ENCODE measurements around the gene AGPS. TPM values are rescaled to one million over a fixed set of nuclear protein-coding genes. Genes with fewer than 3 reads are reported as not detected.

Gene AGPS
- total RNA-seq, 1 experiment from 2014 or later = 60.9 TPM

DNA sequence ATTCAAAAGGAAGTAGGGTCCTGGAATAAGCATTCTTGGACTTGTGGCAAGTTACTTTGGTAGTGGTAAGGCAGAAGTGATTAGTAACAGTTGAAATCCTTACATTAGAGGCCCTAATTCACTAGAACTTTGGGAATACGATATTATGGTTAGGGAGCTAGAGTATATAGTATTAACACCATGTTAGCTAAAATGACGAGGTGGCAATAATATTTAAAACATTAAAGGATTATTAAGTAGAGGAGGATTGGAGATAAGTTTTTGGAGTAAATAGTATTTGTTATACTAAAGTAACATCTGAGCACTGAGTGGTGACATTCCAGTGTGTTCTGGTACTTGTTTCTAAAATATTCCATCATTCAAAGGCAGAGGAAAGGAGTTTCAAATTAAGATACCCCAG lies 91.0 kb downstream of the AGPS start:
- TF ChIP-seq, protein P1, sequence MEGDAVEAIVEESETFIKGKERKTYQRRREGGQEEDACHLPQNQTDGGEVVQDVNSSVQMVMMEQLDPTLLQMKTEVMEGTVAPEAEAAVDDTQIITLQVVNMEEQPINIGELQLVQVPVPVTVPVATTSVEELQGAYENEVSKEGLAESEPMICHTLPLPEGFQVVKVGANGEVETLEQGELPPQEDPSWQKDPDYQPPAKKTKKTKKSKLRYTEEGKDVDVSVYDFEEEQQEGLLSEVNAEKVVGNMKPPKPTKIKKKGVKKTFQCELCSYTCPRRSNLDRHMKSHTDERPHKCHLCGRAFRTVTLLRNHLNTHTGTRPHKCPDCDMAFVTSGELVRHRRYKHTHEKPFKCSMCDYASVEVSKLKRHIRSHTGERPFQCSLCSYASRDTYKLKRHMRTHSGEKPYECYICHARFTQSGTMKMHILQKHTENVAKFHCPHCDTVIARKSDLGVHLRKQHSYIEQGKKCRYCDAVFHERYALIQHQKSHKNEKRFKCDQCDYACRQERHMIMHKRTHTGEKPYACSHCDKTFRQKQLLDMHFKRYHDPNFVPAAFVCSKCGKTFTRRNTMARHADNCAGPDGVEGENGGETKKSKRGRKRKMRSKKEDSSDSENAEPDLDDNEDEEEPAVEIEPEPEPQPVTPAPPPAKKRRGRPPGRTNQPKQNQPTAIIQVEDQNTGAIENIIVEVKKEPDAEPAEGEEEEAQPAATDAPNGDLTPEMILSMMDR (conservative IDR thresholded peaks at IDR 0.05) = no peak
- Histone ChIP-seq H3K79me1 (ENCODE audit: insufficient read depth, low read depth, low read length, poor library complexity, severe bottlenecking) (no peaks in the 10 kb centered on the region), H2BK15ac (ENCODE audit: low read depth, low read length) (no peak overlapping the region), H3K23ac (ENCODE audit: insufficient read length, low read depth, low read length) (no peak overlapping the region), H4K8ac (replicated peaks; ENCODE audit: insufficient read length, low read depth, low read length) (no peak overlapping the region), H3K56ac (ENCODE audit: insufficient read length, low read depth, low read length) (no peak overlapping the region), H4K91ac (ENCODE audit: insufficient read length, low read depth, low read length) (no peak overlapping the region), H4K5ac (ENCODE audit: insufficient read length, low read depth, low read length) (no peak overlapping the region), H2BK5ac (ENCODE audit: insufficient read length, low read length) (no peak overlapping the region), H2BK120ac (ENCODE audit: low read depth, low read length, poor library complexity, severe bottlenecking) (no peak overlapping the region), H3T11ph (ENCODE audit: low read length) (no peak overlapping the region), H3K4me2 (ENCODE audit: insufficient read depth, insufficient read length, low read length) (no peak overlapping the region), H3K18ac (ENCODE audit: insufficient read length, low read depth, low read length) (no peak overlapping the region), H3K14ac (ENCODE audit: insufficient read depth, low read length) (no peak overlapping the region), H4K20me1 (ENCODE audit: control insufficient read depth, insufficient read depth, insufficient read length) (no peaks in the 10 kb centered on the region), H3K4me1 (ENCODE audit: insufficient read depth, low read length) (no peaks in the 10 kb centered on the region), H2BK20ac (ENCODE audit: low read depth, low read length, poor library complexity, severe bottlenecking) (no peak overlapping the region), H3K79me2 (ENCODE audit: insufficient read depth, low read length) (no peaks in the 10 kb centered on the region), H2BK12ac (ENCODE audit: insufficient read length, low read depth, low read length) (no peak overlapping the region), H3K9me3 (ENCODE audit: control insufficient read depth, low read depth, low read length) (no peaks in the 10 kb centered on the region), H3K4ac (ENCODE audit: low read depth, low read length) (no peak overlapping the region), H3K23me2 (ENCODE audit: insufficient read length, low read depth, low read length, poor library complexity, severe bottlenecking) (no peaks in the 10 kb centered on the region), H3K27me3 (ENCODE audit: insufficient read depth, low read length) (no peaks in the 10 kb centered on the region), H3K9ac (ENCODE audit: extremely low read depth, insufficient read length, low read length) (no peak overlapping the region), H2AFZ (ENCODE audit: low read length) (no peak overlapping the region), H3K27ac (ENCODE audit: insufficient read length, low read depth, low read length) (no peak overlapping the region), H2AK5ac (ENCODE audit: insufficient read length, low read length) (no peak overlapping the region)
- Mint-ChIP-seq H3K27me3 (ENCODE audit: low read depth) (no peaks in the 10 kb centered on the region), H3K27ac (peak overlapping the region in 1 of 3 experiments; percentile 12; a peak in 1 of 7 replicates), H3K36me3 (ENCODE audit: insufficient read depth in 1 of 3, low read depth in 3 of 3) (peaks cover 9 to 23% (median 19%) of the 10 kb centered on the region in 3 experiments; a peak in 6 of 7 replicates), H3K9me3 (no peaks in the 10 kb centered on the region), H3K4me3 (no peak overlapping the region), H3K4me1 (no peaks in the 10 kb centered on the region)
- DNase-seq = no peak
- WGBS (ENCODE audit: extremely low coverage, insufficient read length, low lambda C conversion rate) = 100% methylated on average over 1 of the region's 2 CpGs
